ENCODE data around the gene ATP8A1.

- no peak for TF ChIP-seq POLR2A (IDR thresholded peaks at IDR 0.05)
- no peak for TF ChIP-seq CTCF (IDR thresholded peaks at IDR 0.05)
Observed at GRCh38 chr4:42458657-42459056, 198.2 kb downstream of the ATP8A1 start.
